Mammary epithelial cell (primary cell): Measurements from ENCODE around the gene RAP1B.

Experiments used
- EZH2 ChIP-seq: IDR thresholded peaks from 2 replicates; pipeline ENCODE4 v1.6.1; 2012; ENCODE audit warnings: low read length, inconsistent platforms, borderline replicate concordance
- TF ChIP-seq, protein P1 (sequence below), 2 donors: IDR thresholded peaks in 1 of 2; conservative IDR thresholded peaks in 1 of 2; 2 replicates each; pipeline ENCODE4 v1.5.1; 2011 to 2012; ENCODE audit warnings: inconsistent platforms in 2 of 2, low read length in 2 of 2, mild to moderate bottlenecking in 2 of 2, control low read depth in 1 of 2, low read depth in 1 of 2; ENCODE audit not compliant: insufficient read depth in 1 of 2; ENCODE audit errors: extremely low read depth in 1 of 2

DNA sequence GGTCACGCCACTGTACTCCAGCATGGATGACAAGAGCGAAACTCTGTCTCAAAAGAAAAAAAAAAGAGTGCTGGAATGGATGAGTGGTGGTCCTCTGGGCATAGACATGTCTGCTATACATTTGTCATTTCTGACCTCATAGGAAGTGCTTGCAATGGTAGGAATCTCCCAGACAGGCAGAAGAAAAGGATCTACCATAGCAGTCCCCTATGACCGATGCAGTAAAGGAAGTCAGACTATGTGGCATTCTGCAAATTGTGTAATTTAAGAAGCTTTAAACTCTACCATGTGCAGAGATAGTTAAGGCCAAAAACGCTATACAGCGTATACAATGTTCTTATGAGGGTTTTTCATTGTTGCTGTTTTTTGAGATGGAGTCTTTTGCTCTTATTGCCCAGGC is 24.7 kb upstream of the RAP1B start:
- TF ChIP-seq, protein P1, sequence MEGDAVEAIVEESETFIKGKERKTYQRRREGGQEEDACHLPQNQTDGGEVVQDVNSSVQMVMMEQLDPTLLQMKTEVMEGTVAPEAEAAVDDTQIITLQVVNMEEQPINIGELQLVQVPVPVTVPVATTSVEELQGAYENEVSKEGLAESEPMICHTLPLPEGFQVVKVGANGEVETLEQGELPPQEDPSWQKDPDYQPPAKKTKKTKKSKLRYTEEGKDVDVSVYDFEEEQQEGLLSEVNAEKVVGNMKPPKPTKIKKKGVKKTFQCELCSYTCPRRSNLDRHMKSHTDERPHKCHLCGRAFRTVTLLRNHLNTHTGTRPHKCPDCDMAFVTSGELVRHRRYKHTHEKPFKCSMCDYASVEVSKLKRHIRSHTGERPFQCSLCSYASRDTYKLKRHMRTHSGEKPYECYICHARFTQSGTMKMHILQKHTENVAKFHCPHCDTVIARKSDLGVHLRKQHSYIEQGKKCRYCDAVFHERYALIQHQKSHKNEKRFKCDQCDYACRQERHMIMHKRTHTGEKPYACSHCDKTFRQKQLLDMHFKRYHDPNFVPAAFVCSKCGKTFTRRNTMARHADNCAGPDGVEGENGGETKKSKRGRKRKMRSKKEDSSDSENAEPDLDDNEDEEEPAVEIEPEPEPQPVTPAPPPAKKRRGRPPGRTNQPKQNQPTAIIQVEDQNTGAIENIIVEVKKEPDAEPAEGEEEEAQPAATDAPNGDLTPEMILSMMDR (conservative IDR thresholded peaks at IDR 0.05 in 1 of 2, IDR thresholded peaks at IDR 0.05 in 1 of 2; ENCODE audit: extremely low read depth in 1 of 2, insufficient read depth in 1 of 2, low read depth in 1 of 2, low read length in 2 of 2), result no peak
- TF ChIP-seq EZH2, result no peak
